Esophagus muscularis mucosa (tissue), 3 donors: ENCODE results near the gene CGB8.

ENCODE experiments used
- CTCF ChIP-seq, 3 experiments: fragments of 200-600 bp in 2 of 3; fragments of 450-650 bp in 1 of 3; sonication (generic) in 2 of 3; IDR thresholded peaks; one replicate each; pipeline ENCODE4 v1.5.1; 2017 to 2019; ENCODE audit warnings: antibody characterized with exemption in 3 of 3, mild to moderate bottlenecking in 2 of 3, moderate library complexity in 1 of 3
- POLR2A ChIP-seq: fragments of 450-650 bp; IDR thresholded peaks from one replicate; pipeline ENCODE4 v1.6.1; 2017; ENCODE audit warnings: antibody characterized with exemption, moderate library complexity, mild to moderate bottlenecking, low read depth

GRCh38 chr19:49058562-49058961 is 9.7 kb upstream of the CGB8 start:
- TF ChIP-seq CTCF (IDR thresholded peaks at IDR 0.05) (no peak), POLR2A (no peak)
